IMR-90 (cell line): ENCODE data around the gene TEX36. TPM values are rescaled to one million over a fixed set of nuclear protein-coding genes. Genes with fewer than 3 reads are reported as not detected.

Experiments
- ATAC-seq: fragments of 200-7000 bp; cut with Tn5 transposase; 2 replicates; pipeline ENCODE4 v1.9.1; 2020; ENCODE audit warnings: low read depth, mild to moderate bottlenecking, moderate library complexity
- BruUV-seq: library from RNA; stranded (reverse); fragments of 400-500 nt; replicated peaks from 2 replicates; lab custom pipeline; 2021; lab: Mats Ljungman, UMichigan
- CTCF ChIA-PET: fragments of 300-600 bp; formaldehyde crosslinking; extraction: SDS; loops from one replicate; lab custom pipeline; 2021; ENCODE audit warnings: antibody characterized with exemption; lab: Yijun Ruan, JAX
- POLR2A ChIA-PET: fragments of 300-600 bp; sonication (Branson Sonifier 250); formaldehyde crosslinking; loops from one replicate; lab custom pipeline; 2022; ENCODE audit warnings: antibody characterized with exemption; ENCODE audit not compliant: unreplicated experiment; lab: Charles Lee
- DNase-seq: peaks from one replicate; pipeline ENCODE4 v3.0.0; 2013
- H2AFZ ChIP-seq: replicated peaks from 2 replicates; pipeline ENCODE3; 2013; ENCODE audit warnings: low read length, mild to moderate bottlenecking; ENCODE audit not compliant: poor library complexity
- H2AK5ac ChIP-seq: 2 replicates; pipeline ENCODE4 v1.6.1; 2013; ENCODE audit warnings: low read depth, low read length, inconsistent platforms
- H2AK9ac ChIP-seq: replicated peaks from 2 replicates; pipeline ENCODE3; 2013; ENCODE audit warnings: mild to moderate bottlenecking, low read depth, low read length, moderate library complexity; ENCODE audit not compliant: poor library complexity
- H2BK120ac ChIP-seq: 2 replicates; pipeline ENCODE4 v1.6.1; 2013; ENCODE audit warnings: low read depth, low read length, inconsistent platforms
- H2BK15ac ChIP-seq: 3 replicates; pipeline ENCODE4 v1.6.1; 2013; ENCODE audit warnings: low read depth, low read length, inconsistent platforms
- H2BK20ac ChIP-seq: 2 replicates; pipeline ENCODE4 v1.6.1; 2013; ENCODE audit warnings: low read depth, mild to moderate bottlenecking, inconsistent platforms, low read length, moderate library complexity
- H2BK5ac ChIP-seq: 2 replicates; pipeline ENCODE4 v1.6.1; 2013; ENCODE audit warnings: mild to moderate bottlenecking, low read depth, low read length, inconsistent platforms; ENCODE audit not compliant: poor library complexity, severe bottlenecking
- H3K14ac ChIP-seq: replicated peaks from 2 replicates; pipeline ENCODE4 v1.6.1; 2013; ENCODE audit warnings: low read depth, low read length, inconsistent platforms
- H3K18ac ChIP-seq: 2 replicates; pipeline ENCODE4 v1.6.1; 2013; ENCODE audit warnings: low read depth, low read length, control low read depth
- H3K23ac ChIP-seq: 2 replicates; pipeline ENCODE4 v1.6.1; 2013; ENCODE audit warnings: low read depth, low read length, inconsistent platforms
- H3K27ac ChIP-seq: 2 replicates; pipeline ENCODE4 v1.5.1; 2013; ENCODE audit warnings: mild to moderate bottlenecking, control low read depth, low read length; ENCODE audit not compliant: insufficient read depth
- H3K27me3 ChIP-seq: 2 replicates; pipeline ENCODE4 v1.6.1; 2013; ENCODE audit warnings: low read length; ENCODE audit not compliant: control insufficient read depth, insufficient read depth
- H3K36me3 ChIP-seq: 2 replicates; pipeline ENCODE4 v1.6.1; 2013; ENCODE audit warnings: low read length, mixed read lengths; ENCODE audit not compliant: control insufficient read depth, insufficient read depth
- H3K4ac ChIP-seq: 2 replicates; pipeline ENCODE4 v1.6.1; 2013; ENCODE audit warnings: low read depth, low read length, inconsistent platforms
- H3K4me1 ChIP-seq: 2 replicates; pipeline ENCODE4 v1.6.1; 2013; ENCODE audit warnings: low read length, mixed read lengths; ENCODE audit not compliant: control insufficient read depth, insufficient read depth
- H3K4me2 ChIP-seq: 2 replicates; pipeline ENCODE4 v1.6.1; 2013; ENCODE audit warnings: low read depth, mild to moderate bottlenecking, control low read depth, low read length, moderate library complexity
- H3K4me3 ChIP-seq: 2 replicates; pipeline ENCODE4 v1.5.1; 2013; ENCODE audit warnings: low read depth, mild to moderate bottlenecking, control low read depth, low read length, moderate library complexity; ENCODE audit not compliant: insufficient read depth
- H3K56ac ChIP-seq: 2 replicates; pipeline ENCODE4 v1.6.1; 2013; ENCODE audit warnings: low read length, inconsistent platforms; ENCODE audit not compliant: insufficient read depth; ENCODE audit errors: extremely low read depth
- H3K79me1 ChIP-seq, 2 experiments: 2 replicates each; pipeline ENCODE4 v1.6.1; 2013; ENCODE audit warnings: low read length in 2 of 2, inconsistent platforms in 1 of 2, low read depth in 1 of 2
- H3K9ac ChIP-seq: 2 replicates; pipeline ENCODE4 v1.6.1; 2013; ENCODE audit warnings: low read depth, low read length, control low read depth
- H3K9me1 ChIP-seq: 2 replicates; pipeline ENCODE4 v1.6.1; 2013; ENCODE audit warnings: low read length, inconsistent platforms; ENCODE audit not compliant: insufficient read depth
- H3K9me3 ChIP-seq: 2 replicates; pipeline ENCODE4 v1.6.1; 2013; ENCODE audit warnings: low read length; ENCODE audit not compliant: control insufficient read depth, insufficient read depth
- H4K20me1 ChIP-seq: 2 replicates; pipeline ENCODE4 v1.6.1; 2013; ENCODE audit warnings: low read length, inconsistent platforms; ENCODE audit not compliant: insufficient read depth
- H4K5ac ChIP-seq: 2 replicates; pipeline ENCODE4 v1.6.1; 2013; ENCODE audit warnings: mild to moderate bottlenecking, low read depth, low read length, control low read depth
- H4K8ac ChIP-seq, 2 experiments: 2 replicates each; pipeline ENCODE4 v1.6.1; 2013; ENCODE audit warnings: low read depth in 2 of 2, low read length in 2 of 2, control low read depth in 1 of 2, inconsistent platforms in 1 of 2
- H4K91ac ChIP-seq: 2 replicates; pipeline ENCODE4 v1.6.1; 2013; ENCODE audit warnings: low read depth, low read length, inconsistent platforms; ENCODE audit not compliant: insufficient read depth
- BHLHE40 ChIP-seq: fragments of 150-350 bp; IDR thresholded peaks from 2 replicates; pipeline ENCODE4 v1.6.1; 2016; ENCODE audit warnings: mild to moderate bottlenecking, low read depth, low read length
- CEBPB ChIP-seq: IDR thresholded peaks from 2 replicates; pipeline ENCODE4 v1.6.1; 2012; ENCODE audit warnings: low read depth, low read length, improper control_type of control experiment
- CHD1 ChIP-seq: IDR thresholded peaks from 2 replicates; pipeline ENCODE4 v1.6.1; 2012; ENCODE audit warnings: low read depth, low read length, improper control_type of control experiment
- MAFK ChIP-seq: IDR thresholded peaks from 2 replicates; pipeline ENCODE4 v1.6.1; 2012; ENCODE audit warnings: low read depth, low read length, improper control_type of control experiment
- MAZ ChIP-seq: IDR thresholded peaks from 2 replicates; pipeline ENCODE4 v1.6.1; 2012; ENCODE audit warnings: low read depth, mild to moderate bottlenecking, low read length, improper control_type of control experiment, moderate library complexity, borderline replicate concordance
- MXI1 ChIP-seq: IDR thresholded peaks from 2 replicates; pipeline ENCODE4 v1.6.1; 2012; ENCODE audit warnings: low read depth, mild to moderate bottlenecking, low read length, moderate library complexity, borderline replicate concordance
- NFE2L2 ChIP-seq: fragments of 150-350 bp; IDR thresholded peaks from 2 replicates; pipeline ENCODE4 v1.6.1; 2016; ENCODE audit warnings: low read depth, mild to moderate bottlenecking, low read length
- POLR2A ChIP-seq: IDR thresholded peaks from 2 replicates; pipeline ENCODE4 v1.6.1; 2012; ENCODE audit warnings: mild to moderate bottlenecking, low read depth, low read length
- RAD21 ChIP-seq: IDR thresholded peaks from 2 replicates; pipeline ENCODE4 v1.6.1; 2012; ENCODE audit warnings: low read length, improper control_type of control experiment
- RCOR1 ChIP-seq: IDR thresholded peaks from 2 replicates; pipeline ENCODE4 v1.6.1; 2012; ENCODE audit warnings: mild to moderate bottlenecking, low read length, improper control_type of control experiment; ENCODE audit not compliant: insufficient replicate concordance
- SMC3 ChIP-seq: fragments of 150-350 bp; IDR thresholded peaks from 2 replicates; pipeline ENCODE4 v1.6.1; 2016; ENCODE audit warnings: low read depth, mild to moderate bottlenecking, antibody characterized with exemption, low read length, moderate library complexity
- WGBS, 2 experiments: methylation state at CpG; one replicate each; pipeline versions ENCODE4 v1.1.5 to v1.1.7; 2013; ENCODE audit warnings: missing lambda C conversion rate in 2 of 2; ENCODE audit not compliant: insufficient read length in 1 of 2; ENCODE audit errors: extremely low coverage in 2 of 2; 5-methylcytosine and 5-hydroxymethylcytosine counted together
- dilution Hi-C: fragments of 300-500 bp; cut with HindIII; formaldehyde crosslinking; loops from one replicate; pipeline ENCODE4 v1.14.3; 2018; ENCODE audit warnings: low sequenced_read_pairs; ENCODE audit not compliant: unreplicated experiment
- in situ Hi-C: fragments of 300-500 bp; cut with MboI; formaldehyde crosslinking; loops from 3 replicates; pipeline ENCODE4 v1.14.3; 2019; ENCODE audit warnings: low sequenced_read_pairs, inconsistent platforms, mixed read lengths
- intact Hi-C: fragments of 100-400 bp; cut with micrococcal nuclease; formaldehyde crosslinking; loops from 2 replicates; pipeline ENCODE4 v1.10.0; 2022
- polyA plus RNA-seq, 3 experiments: library from polyadenylated mRNA; depleted of rRNA; stranded (reverse); fragments of >200 nt; gene quantifications; 2 replicates each; pipeline ENCODE4 v1.2.3, GENCODE V29; 2012; ENCODE audit warnings: low replicate concordance in 1 of 3
- total RNA-seq: library from RNA; depleted of rRNA; stranded (reverse); fragments of >200 nt; gene quantifications from 2 replicates; pipeline ENCODE4 v1.2.3, GENCODE V29; 2012
- TF ChIP-seq, protein P1 (sequence below): fragments of 150-350 bp; IDR thresholded peaks from 2 replicates; pipeline ENCODE4 v1.6.1; 2017; ENCODE audit warnings: mild to moderate bottlenecking, antibody characterized with exemption, low read length, low read depth
- TF ChIP-seq, protein P2 (sequence below): conservative IDR thresholded peaks from 2 replicates; pipeline ENCODE4 v1.5.1; 2012; ENCODE audit warnings: mild to moderate bottlenecking, low read depth, low read length, improper control_type of control experiment
- TF ChIP-seq, protein P3 (sequence below): fragments of 150-350 bp; IDR thresholded peaks from 2 replicates; pipeline ENCODE4 v1.6.1; 2016; ENCODE audit warnings: low read depth, mild to moderate bottlenecking, low read length, moderate library complexity, borderline replicate concordance

Gene TEX36
- total and polyA plus RNA-seq, 2 of the 4 experiments (the other 2 are of a cell fraction), result not detected

DNA sequence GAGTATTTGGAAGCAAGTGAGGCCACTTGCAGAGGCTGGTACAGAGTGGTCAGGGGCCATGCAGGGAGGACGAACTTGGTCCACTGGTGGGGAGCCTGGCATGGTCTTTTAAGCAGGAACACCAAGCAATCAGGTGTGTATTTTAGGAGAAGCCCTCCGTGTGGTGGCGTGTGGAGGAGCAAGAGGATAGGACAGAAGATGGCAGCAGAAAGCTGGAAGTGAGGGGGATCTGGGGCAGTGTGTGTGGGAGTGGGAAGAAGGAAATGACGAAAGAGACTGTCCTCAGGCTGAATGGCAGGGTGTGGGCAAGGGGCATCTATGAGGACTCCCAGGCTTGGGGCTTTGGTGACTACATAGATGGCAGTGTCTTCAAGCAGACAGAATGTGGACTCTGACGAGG lies 51.2 kb downstream of the TEX36 start:
- Histone ChIP-seq H3K27ac (no peak overlapping the region), H3K9me1 (no peaks in the 10 kb centered on the region), H3K9me3 (no peaks in the 10 kb centered on the region), H3K36me3 (no peaks in the 10 kb centered on the region), H2BK20ac (no peak overlapping the region), H2AFZ (no peak overlapping the region), H3K9ac (no peak overlapping the region), H2BK15ac (no peak overlapping the region), H3K23ac (no peak overlapping the region), H4K5ac (no peak overlapping the region), H2AK9ac (no peak overlapping the region), H3K56ac (no peak overlapping the region), H3K27me3 (peaks cover 2% of the 10 kb centered on the region), H3K4me3 (no peak overlapping the region), H3K4me1 (no peaks in the 10 kb centered on the region), H4K20me1 (no peaks in the 10 kb centered on the region), H3K79me1 (no peaks in the 10 kb centered on the region), H2BK120ac (no peak overlapping the region), H2AK5ac (no peak overlapping the region), H3K18ac (no peak overlapping the region), H4K8ac (no peak overlapping the region), H3K4me2 (no peak overlapping the region), H2BK5ac (no peak overlapping the region), H3K4ac (no peak overlapping the region), H4K91ac (no peak overlapping the region), H3K14ac (no peak overlapping the region)
- no peak for ATAC-seq
- CTCF ChIA-PET, result no interaction called here
- BruUV-seq, result no TSS peak
- dilution Hi-C loops, result no loop called here
- 26% methylated on average over 3 of the region's 5 CpGs; no CpG with 5 or more reads in 1 of the 2 experiments for WGBS, 2 experiments
- POLR2A ChIA-PET, result interaction anchor here (0.6 kb wide), 1 partner anchor 384 kb away, joined by 6 read pairs; no protein-coding TSS in a partner anchor
- intact Hi-C loops, result no loop called here
- in situ Hi-C loops, result no loop called here
- no peak for DNase-seq
- TF ChIP-seq RCOR1 (no peak), BHLHE40 (no peak), NFE2L2 (no peak), SMC3 (no peak), RAD21 (no peak), POLR2A (no peak), MXI1 (no peak), MAFK (no peak), CEBPB (no peak), MAZ (no peak), CHD1 (no peak)
- TF ChIP-seq, protein P1, sequence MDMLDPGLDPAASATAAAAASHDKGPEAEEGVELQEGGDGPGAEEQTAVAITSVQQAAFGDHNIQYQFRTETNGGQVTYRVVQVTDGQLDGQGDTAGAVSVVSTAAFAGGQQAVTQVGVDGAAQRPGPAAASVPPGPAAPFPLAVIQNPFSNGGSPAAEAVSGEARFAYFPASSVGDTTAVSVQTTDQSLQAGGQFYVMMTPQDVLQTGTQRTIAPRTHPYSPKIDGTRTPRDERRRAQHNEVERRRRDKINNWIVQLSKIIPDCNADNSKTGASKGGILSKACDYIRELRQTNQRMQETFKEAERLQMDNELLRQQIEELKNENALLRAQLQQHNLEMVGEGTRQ, result no peak
- TF ChIP-seq, protein P2, sequence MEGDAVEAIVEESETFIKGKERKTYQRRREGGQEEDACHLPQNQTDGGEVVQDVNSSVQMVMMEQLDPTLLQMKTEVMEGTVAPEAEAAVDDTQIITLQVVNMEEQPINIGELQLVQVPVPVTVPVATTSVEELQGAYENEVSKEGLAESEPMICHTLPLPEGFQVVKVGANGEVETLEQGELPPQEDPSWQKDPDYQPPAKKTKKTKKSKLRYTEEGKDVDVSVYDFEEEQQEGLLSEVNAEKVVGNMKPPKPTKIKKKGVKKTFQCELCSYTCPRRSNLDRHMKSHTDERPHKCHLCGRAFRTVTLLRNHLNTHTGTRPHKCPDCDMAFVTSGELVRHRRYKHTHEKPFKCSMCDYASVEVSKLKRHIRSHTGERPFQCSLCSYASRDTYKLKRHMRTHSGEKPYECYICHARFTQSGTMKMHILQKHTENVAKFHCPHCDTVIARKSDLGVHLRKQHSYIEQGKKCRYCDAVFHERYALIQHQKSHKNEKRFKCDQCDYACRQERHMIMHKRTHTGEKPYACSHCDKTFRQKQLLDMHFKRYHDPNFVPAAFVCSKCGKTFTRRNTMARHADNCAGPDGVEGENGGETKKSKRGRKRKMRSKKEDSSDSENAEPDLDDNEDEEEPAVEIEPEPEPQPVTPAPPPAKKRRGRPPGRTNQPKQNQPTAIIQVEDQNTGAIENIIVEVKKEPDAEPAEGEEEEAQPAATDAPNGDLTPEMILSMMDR, result no peak
- TF ChIP-seq, protein P3, sequence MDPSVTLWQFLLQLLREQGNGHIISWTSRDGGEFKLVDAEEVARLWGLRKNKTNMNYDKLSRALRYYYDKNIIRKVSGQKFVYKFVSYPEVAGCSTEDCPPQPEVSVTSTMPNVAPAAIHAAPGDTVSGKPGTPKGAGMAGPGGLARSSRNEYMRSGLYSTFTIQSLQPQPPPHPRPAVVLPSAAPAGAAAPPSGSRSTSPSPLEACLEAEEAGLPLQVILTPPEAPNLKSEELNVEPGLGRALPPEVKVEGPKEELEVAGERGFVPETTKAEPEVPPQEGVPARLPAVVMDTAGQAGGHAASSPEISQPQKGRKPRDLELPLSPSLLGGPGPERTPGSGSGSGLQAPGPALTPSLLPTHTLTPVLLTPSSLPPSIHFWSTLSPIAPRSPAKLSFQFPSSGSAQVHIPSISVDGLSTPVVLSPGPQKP, result no peak
